HG02938 (cell line): ENCODE data around the gene MTARC2.

ENCODE experiments used
- ATAC-seq: cut with Tn5 transposase; IDR thresholded peaks from one replicate; pipeline ENCODE4 v1.9.1; 2021; ENCODE audit warnings: mild to moderate bottlenecking, moderate library complexity; ENCODE audit not compliant: unreplicated experiment

The MTARC2 gene

GRCh38 chr1:220824031-220824989 is 76.2 kb downstream of the MTARC2 start:
- no peak for ATAC-seq

- ATAC-seq: no peak
These were observed 77.9 kb downstream of the MTARC2 start for GRCh38 chr1:220825819-220826551.

DNA sequence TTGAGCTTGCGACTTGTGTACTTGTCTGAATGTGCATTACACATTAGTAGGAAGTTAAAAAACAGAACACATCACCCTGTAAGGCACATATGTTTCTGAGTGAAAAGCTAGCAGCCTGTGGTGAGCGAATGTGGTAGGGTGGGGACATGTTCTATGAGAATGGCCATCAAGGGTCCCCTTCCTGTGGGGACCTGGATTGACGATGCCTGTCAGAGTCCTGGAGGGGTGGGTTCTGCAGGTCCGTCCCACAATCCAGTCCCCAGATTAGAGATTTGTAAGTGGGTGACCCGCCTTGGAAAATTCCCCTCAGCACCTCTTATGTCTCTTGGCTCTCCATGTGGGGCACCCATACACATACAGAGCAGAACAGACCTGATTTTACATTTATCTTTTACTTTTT is 78.6 kb downstream of the MTARC2 start:
- no peak for ATAC-seq

DNA sequence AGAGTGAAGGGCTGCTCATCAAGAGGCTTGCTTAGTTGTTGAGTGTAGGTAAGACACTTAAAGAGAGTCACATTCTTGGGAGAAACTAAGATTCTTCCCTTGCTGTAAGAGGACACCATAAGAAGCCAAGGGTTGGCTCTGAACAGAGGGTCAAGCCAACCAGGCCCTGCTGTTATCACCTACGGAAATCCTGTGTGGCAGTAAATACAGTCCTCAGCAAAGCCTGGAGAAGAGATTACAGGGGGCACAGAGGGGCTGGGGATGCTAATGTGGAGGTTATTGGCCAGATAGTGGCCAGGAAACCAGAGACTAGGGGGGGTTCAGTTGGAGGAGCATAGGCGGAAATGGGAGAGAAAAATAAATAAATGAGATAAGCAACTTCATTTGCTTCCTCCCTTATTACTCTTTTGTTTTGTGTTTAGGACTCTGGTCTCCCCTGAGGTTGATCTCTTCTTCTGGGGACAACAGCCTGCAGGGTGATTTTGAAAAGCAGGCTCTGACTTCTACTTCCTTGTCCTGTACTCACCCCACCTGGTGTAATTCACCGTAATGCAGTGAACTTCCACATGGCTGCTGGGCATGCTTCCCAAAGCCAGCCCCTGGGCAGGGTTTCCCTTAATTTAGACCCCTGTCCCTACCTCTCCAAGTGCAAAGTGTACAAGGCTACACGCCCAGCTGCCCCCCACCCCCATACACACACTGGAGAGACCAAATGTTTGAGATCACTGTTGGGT is 79.5 kb downstream of the MTARC2 start:
- ATAC-seq: no peak

- no peak for ATAC-seq
These were observed 80.0 kb downstream of the MTARC2 start for GRCh38 chr1:220828179-220828490.

GRCh38 chr1:220828950-220829586 is 80.9 kb downstream of the MTARC2 start:
- no peak for ATAC-seq

DNA sequence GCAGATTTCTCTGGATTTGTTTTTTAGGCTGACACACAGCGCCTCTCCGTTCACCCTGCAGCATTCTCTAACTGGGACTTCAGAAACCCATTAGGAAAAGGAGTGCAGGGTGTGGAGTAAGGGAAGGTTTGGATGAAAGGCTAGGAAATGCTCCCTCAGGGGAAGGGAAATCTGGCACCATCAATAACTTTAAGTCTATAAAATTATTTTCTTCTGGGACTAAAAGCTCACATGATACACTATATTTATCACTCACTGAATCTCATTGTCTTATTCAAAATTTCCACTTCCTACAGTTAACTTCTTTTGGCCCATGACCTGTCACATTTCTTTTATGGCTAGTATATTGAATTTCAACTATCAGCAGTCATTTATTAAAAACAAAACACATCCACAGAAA is 85.3 kb downstream of the MTARC2 start:
- no peak for ATAC-seq
